NCI-H2227 (cell line): ENCODE measurements around the gene TH.
A peak's percentile ranks its signal among the peaks of the same experiment; 100 is the strongest.
"Not testable (repeated sequence)": the region's sequence is repeated elsewhere in the genome, so short reads cannot be mapped to it uniquely, and the experiment has no call there.

Source experiments
- DNase-seq: peaks from one replicate; lab custom pipeline; 2025; ENCODE audit not compliant: unreplicated experiment; lab: John Stamatoyannopoulos, UW

The TH gene

GRCh38 chr11:2179516-2179915, 7.9 kb upstream of the TH start:
- no peak for DNase-seq

DNA sequence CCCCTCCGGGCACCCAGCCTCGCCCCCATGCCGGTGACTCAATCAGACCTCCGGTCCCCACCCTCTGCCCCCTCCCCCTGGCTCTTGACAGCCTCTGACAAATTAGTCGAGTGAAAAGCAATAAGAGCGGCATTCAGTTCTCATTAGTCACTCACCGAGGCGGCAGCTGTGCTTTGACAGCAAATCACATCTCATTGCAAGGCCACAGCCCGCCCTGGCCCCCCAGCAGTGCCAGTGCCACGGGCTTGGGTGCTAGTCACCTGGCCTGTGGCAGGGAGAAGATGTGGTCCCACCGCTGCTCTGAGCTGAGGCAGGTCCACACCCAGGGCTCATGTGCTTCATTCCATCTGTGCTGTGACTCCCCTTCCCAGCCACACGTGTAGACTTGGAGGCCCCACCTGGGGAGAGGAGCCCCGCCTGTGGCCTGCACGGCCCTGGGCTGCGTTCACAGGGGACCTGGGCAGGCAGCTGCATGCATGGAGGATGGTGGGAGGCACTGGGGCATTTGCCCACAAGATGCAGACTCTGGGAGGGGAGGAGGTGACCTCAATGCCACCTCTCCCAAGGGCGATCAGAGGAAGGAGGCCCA, 7.4 kb upstream of the TH start:
- DNase-seq = peak; percentile 42

- not testable (repeated sequence) for DNase-seq
Observed at GRCh38 chr11:2178055-2178773, 6.6 kb upstream of the TH start.

GRCh38 chr11:2177076-2177475, 5.5 kb upstream of the TH start:
- DNase-seq = peak; percentile 76

DNA sequence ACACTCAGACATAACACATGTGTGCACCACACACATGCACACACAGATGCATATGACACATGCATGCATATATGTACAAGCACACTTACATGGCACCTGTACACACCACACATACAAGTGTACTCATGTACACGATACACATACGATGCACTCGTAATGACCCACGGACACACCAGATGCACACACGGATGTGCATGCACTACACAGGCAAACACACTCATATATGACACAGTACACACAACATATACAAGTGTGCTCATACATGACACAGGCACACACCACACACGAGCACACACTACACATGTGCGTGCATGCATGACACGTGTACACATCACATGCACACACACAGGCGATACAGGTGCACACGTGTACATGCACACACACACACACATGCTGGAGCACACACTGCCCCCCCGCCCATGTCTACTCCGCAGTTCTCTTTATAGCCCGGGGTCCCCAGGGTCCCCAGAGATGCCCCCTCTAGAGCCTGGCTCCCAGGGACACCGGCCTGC, 4.8 kb upstream of the TH start:
- no peak for DNase-seq

GRCh38 chr11:2175659-2176058, 4.0 kb upstream of the TH start:
- DNase-seq = no peak

- no peak for DNase-seq
Observed at GRCh38 chr11:2174361-2174760, 2.7 kb upstream of the TH start.

DNA sequence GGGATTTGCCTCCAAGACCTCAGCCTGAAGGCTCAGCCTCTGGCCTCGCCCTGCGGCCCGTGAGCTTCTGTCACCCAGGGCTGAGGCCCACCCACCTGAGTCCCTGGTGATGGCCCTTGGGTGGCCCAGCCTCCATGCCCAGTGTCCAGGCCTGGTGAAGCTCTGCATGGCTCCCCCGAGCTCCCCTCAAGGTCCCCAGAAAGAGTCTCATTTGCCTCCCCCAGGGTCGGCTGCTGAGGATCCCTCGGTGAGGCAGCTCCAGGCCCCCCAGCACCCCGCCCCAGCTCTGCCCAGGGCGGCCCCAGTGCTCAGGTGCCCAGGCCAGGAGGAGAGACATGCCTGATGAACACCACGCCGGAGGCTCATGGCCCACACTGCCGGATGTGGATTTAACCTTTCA, 2.1 kb upstream of the TH start:
- no peak for DNase-seq

DNA sequence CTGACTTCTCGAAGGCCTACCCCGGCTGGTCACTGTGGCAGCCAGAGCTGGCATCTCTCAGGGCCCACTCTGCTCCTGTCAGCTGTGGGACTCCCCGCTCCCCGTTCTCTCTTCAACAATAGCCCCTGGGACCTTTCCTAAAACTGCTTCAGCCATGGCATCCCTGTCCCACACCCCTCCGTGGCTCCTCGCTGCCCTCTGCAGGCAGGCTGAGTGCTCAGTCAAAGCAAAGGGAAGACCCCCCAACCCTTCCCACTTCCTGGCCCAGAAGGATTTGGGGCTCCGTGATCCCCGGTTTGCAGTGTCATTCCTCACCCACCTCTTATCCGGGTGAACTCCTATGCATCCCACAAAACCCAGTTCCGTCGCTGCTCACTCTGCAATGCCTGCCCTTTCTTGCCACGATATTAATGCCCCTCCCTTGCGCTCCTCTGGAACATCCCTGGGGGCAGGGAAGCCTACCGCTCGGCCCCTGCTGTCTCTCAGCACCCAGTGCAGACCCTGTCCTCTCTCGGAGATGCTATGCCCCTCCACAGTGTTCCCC, 1.6 kb upstream of the TH start:
- no peak for DNase-seq

GRCh38 chr11:2172676-2173075, 1.1 kb upstream of the TH start:
- DNase-seq = no peak

GRCh38 chr11:2169626-2170570, 1.7 kb downstream of the TH start:
- DNase-seq = no peak

DNA sequence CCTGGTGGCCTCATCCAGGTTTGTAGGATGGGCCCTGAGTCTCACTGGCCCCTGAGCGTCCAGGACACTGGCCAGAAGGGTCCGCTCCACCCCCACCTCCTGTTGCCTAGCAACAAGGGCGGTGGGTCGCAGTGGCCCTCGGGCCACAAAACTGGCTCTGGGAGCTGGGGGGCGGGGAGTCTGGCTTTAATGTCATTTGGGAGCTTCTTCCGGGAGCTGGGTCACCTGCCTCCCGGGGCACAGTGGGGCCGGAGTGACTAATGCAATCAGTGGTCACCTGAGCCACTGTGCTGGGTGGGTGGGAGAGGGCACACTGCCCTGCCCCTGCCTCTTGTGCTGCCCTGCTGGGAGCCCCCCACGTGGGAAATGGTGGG, 2.6 kb downstream of the TH start:
- DNase-seq = no peak

GRCh38 chr11:2168286-2169004, 3.2 kb downstream of the TH start:
- DNase-seq = no peak

DNA sequence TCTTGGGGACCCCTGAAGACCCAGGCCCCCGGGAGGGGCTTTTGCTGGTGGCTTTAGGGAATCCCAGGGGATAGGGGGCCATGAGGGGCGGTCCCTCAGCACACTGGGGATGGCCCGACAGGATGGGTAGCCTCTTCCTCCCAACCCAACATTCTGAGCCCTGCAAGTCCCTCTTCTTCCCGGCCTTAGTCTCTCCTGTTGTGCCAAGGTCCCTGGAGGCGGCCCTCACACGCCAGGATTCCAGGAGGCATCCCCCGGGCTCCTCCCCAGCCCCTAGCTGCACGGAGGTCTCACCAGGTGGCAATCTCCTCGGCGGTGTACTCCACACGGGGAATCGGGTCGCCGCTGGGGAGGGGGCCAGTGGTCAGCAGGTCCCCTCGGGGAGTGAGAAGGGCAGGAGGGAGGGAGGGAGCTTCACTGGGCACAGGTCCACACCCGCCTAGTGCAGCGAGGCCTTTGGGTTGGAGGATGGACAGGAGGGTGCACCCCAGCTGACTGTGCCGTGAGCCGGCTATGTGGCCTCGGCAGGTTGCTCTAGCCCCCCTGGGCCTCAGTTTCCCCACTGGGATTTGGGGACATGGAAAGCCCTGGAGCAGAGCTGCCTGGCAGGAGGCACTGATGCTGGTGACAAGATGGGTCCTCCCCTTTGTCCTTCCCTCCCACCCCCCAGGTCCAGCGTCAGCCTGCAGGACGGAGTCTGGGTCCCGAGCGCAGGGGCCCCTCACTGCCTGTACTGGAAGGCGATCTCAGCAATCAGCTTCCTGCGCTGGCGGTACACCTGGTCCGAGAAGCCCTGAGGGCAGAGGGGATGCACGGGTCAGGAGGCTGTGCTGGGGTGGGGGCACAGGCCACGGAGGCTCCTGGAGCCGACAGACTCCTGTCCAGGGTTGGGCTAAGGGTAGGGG, 4.2 kb downstream of the TH start:
- no peak for DNase-seq

DNA sequence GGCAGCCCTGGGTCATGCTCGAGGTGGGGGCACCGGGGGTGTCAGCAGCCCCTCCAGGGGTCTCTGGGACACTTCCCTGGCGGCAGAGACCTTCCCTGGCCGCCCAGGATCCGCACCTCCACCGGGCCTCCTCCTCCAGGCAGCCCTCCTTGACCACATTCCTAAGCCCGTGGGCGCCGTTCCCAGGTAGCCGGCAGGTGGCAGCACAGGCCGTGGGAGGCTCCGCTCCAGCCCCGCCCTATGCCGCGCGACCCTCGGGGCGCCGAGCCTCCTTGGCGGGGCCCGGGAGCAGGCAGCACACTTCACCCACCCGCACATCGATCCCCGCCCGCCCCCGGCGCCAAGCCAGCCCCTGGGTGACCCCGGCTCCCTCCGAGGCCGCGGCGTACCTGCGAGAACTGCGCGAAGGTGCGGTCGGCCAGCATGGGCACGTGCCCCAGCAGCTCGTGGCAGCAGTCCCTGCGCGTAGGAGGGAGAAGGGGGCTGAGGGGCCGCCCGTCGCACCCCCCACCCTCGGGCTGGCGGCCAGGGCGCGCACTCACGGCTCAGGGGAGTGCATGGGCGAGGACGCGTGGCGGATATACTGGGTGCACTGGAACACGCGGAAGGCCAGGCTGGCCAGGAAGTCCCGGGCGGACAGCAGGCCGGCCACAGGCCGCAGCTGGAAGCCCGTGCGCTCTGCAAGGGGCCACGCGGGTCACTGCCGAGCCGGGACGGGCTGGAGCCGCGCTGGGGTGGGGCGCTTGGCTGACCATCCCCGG, 5.3 kb downstream of the TH start:
- no peak for DNase-seq

DNA sequence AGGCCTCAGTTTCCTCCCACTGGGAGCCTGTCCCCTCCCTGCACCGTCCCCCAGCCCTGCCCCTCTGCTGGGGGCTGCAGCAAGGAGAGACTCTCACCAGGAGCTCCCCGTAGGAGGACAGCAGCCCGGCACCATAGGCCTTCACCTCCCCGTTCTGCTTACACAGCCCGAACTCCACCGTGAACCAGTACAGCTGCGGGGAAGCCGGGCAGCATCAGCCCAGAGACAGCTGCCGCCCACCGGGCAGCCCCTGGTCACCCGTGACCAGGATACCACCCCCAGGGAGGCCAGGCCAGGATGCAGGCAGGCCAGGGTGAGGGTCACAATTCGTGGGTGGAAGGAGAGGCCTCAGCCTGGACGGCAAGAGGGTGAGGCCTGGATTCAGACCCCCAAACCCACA, 6.0 kb downstream of the TH start:
- DNase-seq = no peak

DNA sequence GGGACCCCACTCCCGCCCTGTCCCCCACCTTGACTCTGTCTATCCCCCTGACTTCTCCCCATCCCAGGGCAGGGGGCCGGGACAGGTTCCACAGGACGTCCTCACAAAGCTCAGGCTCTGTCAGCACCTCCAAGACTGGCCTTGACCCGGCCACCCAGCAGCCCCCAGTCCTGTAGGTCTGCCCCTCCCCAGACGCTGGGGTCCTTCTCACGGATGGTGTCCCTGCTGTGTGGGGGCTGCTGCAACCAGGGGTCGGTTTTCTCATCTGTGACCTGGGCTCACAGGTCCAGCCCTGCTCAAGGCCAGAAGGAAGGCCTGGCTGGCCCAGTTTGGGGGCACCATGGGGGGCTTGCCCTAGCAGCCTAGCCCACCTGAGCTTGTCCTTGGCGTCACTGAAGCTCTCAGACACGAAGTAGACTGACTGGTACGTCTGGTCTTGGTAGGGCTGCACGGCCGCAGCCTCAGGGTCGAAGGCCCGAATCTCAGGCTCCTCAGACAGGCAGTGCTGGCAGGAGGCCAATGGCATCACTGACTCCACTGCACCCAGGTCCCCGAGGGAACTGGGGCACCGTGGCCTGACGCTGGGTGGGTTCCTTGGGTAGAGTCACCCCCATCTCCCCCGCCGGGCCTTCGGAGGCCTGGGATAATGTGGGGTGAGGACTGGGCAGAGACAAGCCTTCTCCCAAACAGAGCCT, 6.6 kb downstream of the TH start:
- no peak for DNase-seq

GRCh38 chr11:2164081-2164480, 7.5 kb downstream of the TH start:
- no peak for DNase-seq
